ENCODE data around the gene PURB.
A peak's percentile ranks its signal among the peaks of the same experiment; 100 is the strongest.

- peak; percentile 6 for TF ChIP-seq CTCF (IDR thresholded peaks at IDR 0.05)
- no peak for TF ChIP-seq EZH2 (IDR thresholded peaks at IDR 0.05)
Measured at GRCh38 chr7:44858161-44858560, 27.2 kb downstream of the PURB start.

All from neural progenitor cell (in vitro differentiated cells).